Activated CD8-positive, alpha-beta memory T cell treated with anti-CD3 and anti-CD28 coated beads for 48 hours (primary cell): Measurements from ENCODE around the gene TBXA2R.
"Not testable (repeated sequence)": the region's sequence is repeated elsewhere in the genome, so short reads cannot be mapped to it uniquely, and the experiment has no call there.

Experiments used
- DNase-seq, 3 experiments: peaks; one replicate each; pipeline ENCODE4 v3.0.0-alpha.2; 2020; ENCODE audit warnings: low read depth in 2 of 3, low spot score in 2 of 3

The TBXA2R gene

DNA sequence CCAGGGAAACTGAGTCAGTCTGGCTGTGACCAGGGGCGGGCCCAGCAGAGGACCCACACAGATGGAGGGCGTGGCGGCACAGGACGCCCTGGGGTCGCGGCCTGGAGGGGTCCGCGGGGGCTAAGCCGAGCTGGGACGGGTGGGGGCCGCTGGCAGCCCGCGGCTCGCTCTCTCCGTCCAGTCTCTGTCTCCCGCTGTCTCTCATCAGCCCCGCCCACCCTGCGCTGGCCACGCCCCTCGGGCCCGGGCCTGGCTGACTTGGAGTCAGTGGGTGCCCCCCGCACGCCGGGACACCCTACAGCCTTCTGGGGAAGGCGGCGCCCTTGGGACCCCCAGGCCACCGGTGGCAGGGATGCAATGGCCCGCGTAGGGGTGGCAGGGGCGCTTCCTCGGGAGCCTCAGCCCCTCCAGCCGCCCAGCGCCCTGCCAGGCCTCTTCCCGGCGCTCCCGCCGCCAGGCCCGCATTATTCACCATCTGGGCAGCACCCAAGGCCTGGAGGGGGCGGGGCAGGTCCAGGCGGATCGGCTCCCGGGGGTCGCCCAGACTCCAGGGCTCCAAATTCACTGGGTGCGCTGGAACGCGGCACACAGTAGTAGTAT, at the start of gene TBXA2R:
TBXA2R (minus strand) TSS at position 186 of the 600 bp plus-strand sequence. CDS start 6,241 bp downstream, outside the sequence.
- DNase-seq, result peak in 2 of 3 experiments; percentile 42 to 52

DNA sequence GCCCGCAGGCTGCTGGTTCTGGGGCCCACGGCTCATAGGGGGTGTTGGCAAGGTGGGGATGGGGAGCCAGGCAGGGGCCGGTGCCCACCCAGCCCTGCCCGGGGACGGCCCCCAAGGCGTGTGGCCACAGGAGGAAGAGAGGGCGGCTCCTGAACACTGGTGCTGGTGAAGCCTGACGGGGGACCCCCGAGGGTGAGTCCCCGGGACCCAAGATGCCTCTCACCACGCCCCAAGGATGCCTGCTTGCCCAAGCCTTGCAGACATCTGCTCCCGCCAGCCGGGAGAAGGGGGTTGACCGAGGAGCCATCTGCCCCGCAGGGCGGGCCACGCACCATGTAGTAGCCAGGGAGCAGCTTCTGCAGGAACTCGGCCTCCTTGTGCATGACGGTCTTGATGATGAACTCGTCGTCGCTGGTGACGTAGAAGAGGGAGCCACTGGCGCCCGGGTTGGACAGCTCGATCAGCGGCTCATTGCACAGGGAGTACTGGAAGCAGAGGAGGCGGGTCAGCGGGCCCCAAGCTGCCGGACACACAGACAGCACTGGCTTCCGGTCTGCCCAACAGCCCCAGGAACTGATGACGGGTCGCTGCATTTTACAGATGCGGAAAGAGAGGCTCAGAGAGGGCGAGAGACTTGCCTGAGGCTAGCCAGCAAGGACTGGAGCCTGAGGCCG, 49.5 kb upstream of the TBXA2R start:
- no peak for DNase-seq

DNA sequence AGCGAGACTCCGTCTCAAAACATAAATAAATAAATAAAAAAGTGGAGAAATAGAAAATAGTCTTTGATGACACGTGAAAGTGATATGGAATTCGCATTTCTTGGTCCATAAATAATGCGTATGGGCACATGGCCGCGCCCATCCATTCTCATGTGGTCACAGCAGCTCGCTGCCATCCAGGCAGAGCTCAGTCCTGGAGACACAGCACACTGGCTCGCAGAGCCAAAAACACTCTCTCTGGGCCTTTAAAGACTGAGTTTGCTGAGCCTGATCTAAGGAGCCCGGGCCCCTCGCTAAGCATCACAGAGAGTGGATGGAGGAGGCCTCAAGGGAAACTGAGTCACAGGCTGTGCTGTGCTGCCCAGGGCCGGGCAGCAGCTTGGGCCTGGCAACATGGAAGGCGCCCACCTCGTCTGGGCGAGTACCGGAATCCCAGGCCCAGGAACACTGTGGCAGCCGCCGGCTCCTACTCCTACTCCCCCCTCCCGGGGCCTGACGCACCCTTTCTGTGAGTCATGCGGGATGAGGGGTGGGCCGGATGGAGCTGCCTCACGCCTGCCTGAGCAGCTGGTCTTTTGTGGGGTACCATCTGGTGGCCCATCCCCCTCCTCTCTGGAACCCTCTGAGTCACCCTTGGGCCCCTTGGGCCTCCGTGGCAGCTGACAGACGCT, 48.9 kb upstream of the TBXA2R start:
- no peak for DNase-seq

DNA sequence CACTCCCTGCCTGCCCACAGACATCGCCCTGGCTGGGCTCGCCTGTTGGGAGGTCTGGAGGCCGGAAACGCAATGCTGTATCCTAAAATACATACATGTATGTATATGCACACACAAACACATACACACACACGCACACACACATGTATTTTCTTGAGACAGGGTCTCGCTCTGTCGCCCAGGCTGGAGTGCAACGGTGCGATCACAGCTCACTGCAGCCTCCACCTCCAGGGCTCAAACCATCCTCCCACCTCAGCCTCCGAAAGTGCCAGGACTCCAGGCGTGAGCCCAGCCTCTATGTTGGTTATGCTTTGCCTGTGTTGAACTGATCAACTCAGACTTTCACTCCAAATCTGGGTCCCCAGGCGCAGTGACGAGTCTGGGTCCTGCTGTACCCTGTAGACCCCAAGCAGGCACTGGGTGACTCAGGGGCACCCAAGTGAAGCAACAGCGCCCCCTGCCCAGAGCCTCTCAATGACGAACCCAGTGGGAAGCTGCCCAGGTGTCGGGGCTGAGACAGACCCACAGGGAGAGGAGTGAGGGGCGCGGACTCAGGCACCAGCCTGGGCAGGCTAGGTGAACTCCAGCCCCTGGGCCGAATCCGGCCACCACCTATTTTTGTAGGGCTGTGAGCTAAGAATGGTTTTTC, 47.3 kb upstream of the TBXA2R start:
- no peak for DNase-seq

DNA sequence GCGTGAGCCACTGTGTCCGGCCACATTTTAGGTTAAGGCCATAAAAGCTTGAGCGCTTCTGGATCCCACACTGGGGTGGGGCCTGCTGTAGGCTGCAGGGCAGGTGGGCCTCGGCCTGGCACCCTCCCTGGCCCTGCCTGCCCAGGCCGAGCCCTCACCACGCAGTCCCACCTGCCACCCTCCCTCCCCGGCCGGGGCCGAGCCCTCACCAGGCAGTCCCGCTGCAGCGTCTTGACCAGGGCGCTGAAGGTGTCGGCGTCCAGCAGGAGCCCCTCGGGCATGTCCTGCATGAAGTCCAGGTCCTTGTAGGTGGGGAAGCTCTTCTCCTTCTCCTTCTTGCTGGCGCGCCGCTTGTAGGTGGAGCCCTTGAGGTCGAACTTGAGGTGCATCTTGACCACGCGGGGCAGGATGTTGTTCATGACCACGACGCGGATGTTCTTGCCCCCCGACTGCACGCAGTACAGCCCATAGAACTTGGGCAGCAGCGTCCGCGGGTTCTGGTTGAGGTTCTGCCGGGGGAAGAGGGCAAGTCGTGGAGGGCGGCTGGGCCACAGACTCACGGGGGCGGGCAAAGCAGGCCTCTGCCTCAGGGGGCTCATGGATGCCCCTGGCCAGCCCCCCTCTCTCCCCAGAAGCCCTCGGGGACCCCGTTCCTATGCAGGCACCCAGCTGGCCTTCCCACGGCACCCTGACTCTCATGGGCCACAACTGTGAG, 46.6 kb upstream of the TBXA2R start:
- no peak for DNase-seq

DNA sequence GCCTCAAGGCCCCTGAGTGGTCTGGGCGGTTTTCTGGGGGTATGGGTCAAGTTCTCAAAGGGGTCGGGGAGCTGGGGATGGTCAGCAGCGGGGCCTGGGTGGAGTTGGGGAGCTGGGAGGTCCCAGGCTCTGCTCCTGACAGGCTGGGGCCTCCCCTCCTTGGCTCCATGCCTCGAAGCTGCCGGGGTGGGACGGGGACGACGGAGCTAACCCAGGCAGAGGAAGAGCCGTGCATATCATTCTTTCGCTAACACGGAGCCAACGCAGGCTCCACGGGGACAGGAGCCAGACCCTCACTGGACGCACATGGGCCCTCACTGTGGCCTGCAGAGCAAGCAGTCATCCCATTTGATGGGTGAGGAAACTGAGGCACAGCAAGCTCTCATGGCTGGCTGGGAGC, 45.7 kb upstream of the TBXA2R start:
- DNase-seq, result no peak

- no peak for DNase-seq
Measured at GRCh38 chr19:3651684-3652083, 45.0 kb upstream of the TBXA2R start.

- no peak for DNase-seq
Measured at GRCh38 chr19:3649888-3650287, 43.2 kb upstream of the TBXA2R start.

GRCh38 chr19:3648037-3648905, 41.6 kb upstream of the TBXA2R start:
- DNase-seq, result no peak

GRCh38 chr19:3647102-3647501, 40.4 kb upstream of the TBXA2R start:
- not testable (repeated sequence) for DNase-seq

DNA sequence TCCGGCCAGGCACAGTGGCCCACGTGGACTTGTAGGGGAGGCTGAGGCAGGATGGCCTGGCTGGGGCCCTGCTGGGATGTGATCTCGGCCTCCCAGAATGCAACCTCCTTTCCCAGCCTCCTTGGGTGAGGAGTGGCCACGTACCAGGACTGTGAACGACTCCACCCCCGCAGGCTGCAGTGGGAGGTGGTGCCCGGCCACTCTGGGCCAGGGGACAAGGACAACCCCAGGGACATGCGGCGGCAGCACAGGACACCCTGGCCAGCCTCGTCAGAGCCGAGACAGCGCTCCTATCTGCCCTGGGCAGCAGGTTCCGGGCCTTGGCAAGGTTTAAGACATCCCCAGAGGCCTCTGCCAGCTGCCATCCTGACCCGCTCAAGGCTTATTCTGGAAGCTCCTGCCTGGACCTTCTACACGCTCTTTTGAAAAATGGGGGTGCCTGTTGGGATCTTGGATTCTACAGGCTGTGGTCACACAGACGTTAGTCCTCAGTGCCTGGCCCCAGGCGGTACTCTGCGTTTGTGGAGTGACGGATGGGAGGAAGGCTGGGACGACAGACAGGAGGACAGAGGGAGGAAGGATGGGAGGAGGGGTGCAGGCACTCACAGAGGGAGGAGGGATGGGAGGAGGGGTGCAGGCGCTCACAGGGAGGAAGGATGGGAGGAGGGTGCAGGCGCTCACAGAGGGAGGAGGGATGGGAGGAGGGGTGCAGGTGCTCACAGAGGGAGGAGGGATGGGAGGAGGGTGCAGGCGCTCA, 39.8 kb upstream of the TBXA2R start:
- DNase-seq, result no peak

GRCh38 chr19:3645726-3646125, 39.1 kb upstream of the TBXA2R start:
- DNase-seq, result no peak

- no peak for DNase-seq
Measured at GRCh38 chr19:3645067-3645396, 38.4 kb upstream of the TBXA2R start.

DNA sequence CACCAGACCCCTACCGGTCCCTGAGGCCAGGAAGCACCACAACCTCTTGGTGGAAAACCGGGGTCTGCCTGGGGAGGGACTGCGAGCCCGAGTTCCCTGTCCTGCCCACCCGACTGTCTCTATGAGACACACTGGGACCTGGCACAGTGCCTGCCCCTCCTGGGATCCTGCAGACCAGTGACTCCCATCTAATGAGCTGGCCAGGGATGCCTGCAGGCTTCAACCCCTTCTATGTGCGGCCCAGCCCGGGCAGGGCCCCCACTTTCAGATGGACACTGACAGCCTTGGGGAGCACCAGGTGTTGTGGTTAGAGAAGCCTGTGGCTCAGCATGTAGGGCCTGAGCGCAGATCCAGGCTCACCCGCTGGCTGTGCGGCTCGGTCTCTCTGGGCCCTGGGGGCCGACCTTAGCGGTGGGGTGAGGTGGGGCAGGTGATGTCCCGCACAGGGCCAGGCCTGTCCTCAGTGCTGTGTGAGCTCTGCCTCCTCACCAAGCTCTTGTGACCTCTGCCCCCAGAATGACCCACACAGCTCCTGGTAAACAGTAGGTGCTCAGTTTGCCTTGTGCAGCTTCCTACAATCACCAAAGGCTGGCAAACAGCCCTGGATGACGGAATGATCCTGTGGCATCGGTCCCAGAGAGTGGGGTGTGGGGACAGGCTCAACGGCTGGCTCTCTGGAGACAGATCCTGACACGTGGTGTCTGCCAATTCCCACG, 37.8 kb upstream of the TBXA2R start:
- DNase-seq, result no peak

DNA sequence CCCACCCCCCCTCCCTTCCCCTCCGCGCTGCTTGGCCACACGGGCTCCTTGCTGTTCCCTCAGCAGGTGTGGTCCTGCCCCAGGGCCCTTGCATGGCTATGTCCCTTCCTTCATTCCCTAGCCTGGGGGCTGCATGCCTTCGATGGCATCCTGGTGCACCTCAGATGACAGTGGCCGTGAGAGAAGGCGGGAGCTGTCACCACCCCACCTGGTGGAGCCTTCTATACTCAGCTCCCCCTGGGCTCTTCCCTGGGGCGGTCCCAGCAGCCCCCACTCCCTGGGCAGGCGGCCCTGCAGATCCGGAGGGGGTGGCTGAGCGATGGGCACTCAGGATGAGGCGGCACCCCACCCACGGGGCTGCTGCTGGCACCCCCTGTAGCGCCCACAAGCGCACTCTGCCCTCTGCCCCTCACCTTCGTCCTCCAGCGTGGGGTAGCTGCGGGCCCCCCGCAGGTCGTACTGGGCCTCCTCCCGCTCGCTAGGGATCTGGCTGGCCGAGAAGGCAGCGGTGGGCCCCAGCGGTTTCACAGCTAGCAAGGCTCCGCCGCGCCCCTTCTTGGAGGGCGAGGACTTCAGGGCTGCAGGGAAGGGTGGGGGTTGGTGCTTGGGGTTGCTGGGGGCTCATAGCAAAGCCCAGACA, 37.1 kb upstream of the TBXA2R start:
- DNase-seq, result no peak

DNA sequence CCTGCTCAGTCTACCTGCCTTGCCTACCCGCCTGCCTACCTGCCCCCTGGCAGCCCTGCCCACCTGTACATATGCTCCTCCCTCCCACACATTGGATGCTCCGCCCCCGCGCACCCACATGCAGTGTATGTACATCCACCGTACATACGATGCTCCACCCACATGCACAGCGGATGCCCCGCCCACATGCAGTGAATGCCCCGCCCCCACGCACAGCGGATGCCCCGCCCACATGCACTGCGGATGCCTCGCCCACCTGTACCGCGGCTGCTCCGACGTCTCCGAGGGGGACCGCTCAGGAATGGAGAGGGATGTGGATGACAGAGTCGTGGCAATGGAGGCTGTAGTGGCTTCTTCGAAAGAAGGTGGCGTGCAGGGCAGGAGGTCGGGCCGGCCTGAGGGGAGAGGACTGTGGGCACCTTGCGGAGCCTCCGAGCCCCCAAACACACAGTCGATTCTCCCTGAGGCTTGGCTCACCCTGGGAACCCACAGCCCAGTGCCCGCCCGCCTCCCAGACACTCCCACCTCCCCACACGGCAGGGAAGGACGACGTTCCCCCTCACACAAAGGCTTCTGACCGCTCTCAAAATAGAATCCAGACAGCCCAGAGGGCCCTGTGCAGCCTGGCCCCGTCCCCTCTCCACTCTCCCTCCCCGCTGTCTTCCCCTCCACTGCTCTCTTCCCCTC, 36.5 kb upstream of the TBXA2R start:
- DNase-seq, result no peak

- DNase-seq, result no peak
Measured at GRCh38 chr19:3642296-3642695, 35.6 kb upstream of the TBXA2R start.
